Epithelial cell of alveolus of lung (primary cell): ENCODE data around the gene TMX1. TPM values are rescaled to one million over a fixed set of nuclear protein-coding genes. Genes with fewer than 3 reads are reported as not detected.

Source experiments
- total RNA-seq: library from RNA; depleted of rRNA; stranded (reverse); fragments of >200 nt; gene quantifications from 2 replicates; pipeline ENCODE4 v1.2.1, GENCODE V29; 2015

Gene TMX1, protein sequence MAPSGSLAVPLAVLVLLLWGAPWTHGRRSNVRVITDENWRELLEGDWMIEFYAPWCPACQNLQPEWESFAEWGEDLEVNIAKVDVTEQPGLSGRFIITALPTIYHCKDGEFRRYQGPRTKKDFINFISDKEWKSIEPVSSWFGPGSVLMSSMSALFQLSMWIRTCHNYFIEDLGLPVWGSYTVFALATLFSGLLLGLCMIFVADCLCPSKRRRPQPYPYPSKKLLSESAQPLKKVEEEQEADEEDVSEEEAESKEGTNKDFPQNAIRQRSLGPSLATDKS
- 45.3 and 45.4 TPM in 2 replicates for total RNA-seq

DNA sequence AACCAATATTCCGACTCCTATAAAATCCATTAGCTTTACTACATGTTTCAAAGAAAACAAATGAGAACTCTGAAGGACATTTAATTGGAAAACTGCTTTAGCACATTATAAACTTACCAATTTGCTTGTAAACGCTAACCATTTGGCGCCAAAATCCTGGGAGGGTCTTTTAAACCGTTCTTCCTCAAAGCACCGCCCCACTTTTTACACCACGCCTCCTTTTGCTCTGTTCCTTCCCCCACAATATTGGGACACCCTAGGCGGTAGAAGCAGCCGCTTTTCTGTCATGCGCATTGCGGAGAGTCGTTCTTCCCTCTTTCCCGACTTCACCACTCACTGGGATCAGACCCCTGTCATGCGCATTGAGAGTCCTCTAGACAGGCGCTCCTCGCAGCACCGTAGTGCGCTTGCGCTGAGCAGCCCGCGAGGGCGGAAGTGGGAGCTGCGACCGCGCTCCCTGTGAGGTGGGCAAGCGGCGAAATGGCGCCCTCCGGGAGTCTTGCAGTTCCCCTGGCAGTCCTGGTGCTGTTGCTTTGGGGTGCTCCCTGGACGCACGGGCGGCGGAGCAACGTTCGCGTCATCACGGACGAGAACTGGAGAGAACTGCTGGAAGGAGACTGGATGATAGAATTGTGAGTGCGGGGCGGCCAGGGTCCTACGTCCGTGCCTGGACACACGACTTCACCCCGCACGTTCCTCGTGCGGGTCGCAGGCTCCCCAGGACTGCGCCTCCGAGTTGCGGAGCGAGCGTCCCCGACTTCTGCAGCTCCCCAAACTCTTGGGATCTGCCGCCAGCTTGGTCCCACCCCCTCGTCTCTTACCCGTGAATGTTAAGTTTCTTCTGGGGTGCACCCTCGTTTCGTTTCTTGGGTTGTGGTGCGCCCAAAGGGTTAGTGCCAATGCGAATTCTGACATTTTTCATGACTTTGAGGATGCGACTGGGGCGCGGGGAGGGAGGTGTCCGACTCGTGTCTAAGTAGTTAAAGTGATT is at the start of gene TMX1:
TSS of gene TMX1 (plus strand) at position 435 of the 991 bp plus-strand sequence. CDS start at position 481, 46 bp downstream.

Other genes starting within 250 kb of the TMX1 start
- gene TRIM9, start 145.1 kb upstream of the TMX1 start, total RNA-seq, result 0.26 and 0.40 TPM in 2 replicates